ENCODE measurements around the gene ZBTB45.

ZBTB45 gene

GRCh38 chr19:58551123-58551497 is 31.5 kb upstream of the ZBTB45 start:
- peak overlapping the region; percentile 4 to 71 (median 42) for H3K4me3 Mint-ChIP-seq
- no peak overlapping the region for H3K27ac Mint-ChIP-seq
- H3K27me3 Mint-ChIP-seq (ENCODE audit: low read depth): no peaks in the 10 kb centered on the region
- H3K9me3 Mint-ChIP-seq: no peaks in the 10 kb centered on the region
- TF ChIP-seq CTCF (IDR thresholded peaks at IDR 0.05; ENCODE audit: unreplicated experiment in 3 of 3): no peak
- H3K36me3 Mint-ChIP-seq (ENCODE audit: low read depth): peaks cover 63% of the 10 kb centered on the region
- H3K4me1 Mint-ChIP-seq: peaks cover 40% of the 10 kb centered on the region

- H3K36me3 Mint-ChIP-seq (ENCODE audit: low read depth): peaks cover 68% of the 10 kb centered on the region
- H3K27ac Mint-ChIP-seq: no peak overlapping the region
- no peaks in the 10 kb centered on the region for H3K27me3 Mint-ChIP-seq (ENCODE audit: low read depth)
- no peak for TF ChIP-seq CTCF (IDR thresholded peaks at IDR 0.05; ENCODE audit: unreplicated experiment in 3 of 3)
- peak overlapping the region; percentile 4 to 71 (median 42) for H3K4me3 Mint-ChIP-seq
- H3K4me1 Mint-ChIP-seq: peaks cover 46% of the 10 kb centered on the region
- no peaks in the 10 kb centered on the region for H3K9me3 Mint-ChIP-seq
Measured at GRCh38 chr19:58550362-58551122, 30.9 kb upstream of the ZBTB45 start.

- Mint-ChIP-seq H3K27ac (no peak overlapping the region), H3K4me3 (peak overlapping the region in 2 of 3 experiments; percentile 21 to 58), H3K36me3 (ENCODE audit: low read depth) (peaks cover 64% of the 10 kb centered on the region), H3K4me1 (peaks cover 40% of the 10 kb centered on the region), H3K9me3 (no peaks in the 10 kb centered on the region), H3K27me3 (ENCODE audit: low read depth) (no peaks in the 10 kb centered on the region)
- no peak for TF ChIP-seq CTCF (IDR thresholded peaks at IDR 0.05; ENCODE audit: unreplicated experiment in 3 of 3)
Measured at GRCh38 chr19:58549664-58550361, 30.2 kb upstream of the ZBTB45 start.

- Mint-ChIP-seq H3K36me3 (ENCODE audit: low read depth) (peaks cover 63% of the 10 kb centered on the region), H3K4me3 (no peak overlapping the region), H3K9me3 (no peaks in the 10 kb centered on the region), H3K27me3 (ENCODE audit: low read depth) (peaks cover under 1% of the 10 kb centered on the region), H3K27ac (no peak overlapping the region), H3K4me1 (peaks cover 33% of the 10 kb centered on the region)
- no peak for TF ChIP-seq CTCF (IDR thresholded peaks at IDR 0.05; ENCODE audit: unreplicated experiment in 3 of 3)
Measured at GRCh38 chr19:58548859-58549663, 29.5 kb upstream of the ZBTB45 start.

- H3K9me3 Mint-ChIP-seq: no peaks in the 10 kb centered on the region
- peak overlapping the region; percentile 97 to 99 (median 97) for H3K4me3 Mint-ChIP-seq
- peak overlapping the region in 2 of 3 experiments; percentile 44 to 54 for H3K27ac Mint-ChIP-seq
- peaks cover 9% of the 10 kb centered on the region for H3K27me3 Mint-ChIP-seq (ENCODE audit: low read depth)
- no peak for TF ChIP-seq CTCF (IDR thresholded peaks at IDR 0.05; ENCODE audit: unreplicated experiment in 3 of 3)
- peaks cover 27% of the 10 kb centered on the region for H3K4me1 Mint-ChIP-seq
- peaks cover 53% of the 10 kb centered on the region for H3K36me3 Mint-ChIP-seq (ENCODE audit: low read depth)
Measured at GRCh38 chr19:58547323-58548312, 28.0 kb upstream of the ZBTB45 start.

All from nephron (organoid).